Measurements from ENCODE around the gene RNF39.
"Not testable (repeated sequence)": the region's sequence is repeated elsewhere in the genome, so short reads cannot be mapped to it uniquely, and the experiment has no call there.

The RNF39 gene

GRCh38 chr6:30031381-30031780, 44.2 kb downstream of the RNF39 start:
- Mint-ChIP-seq H3K27me3 (ENCODE audit: low read depth) (no peaks in the 10 kb centered on the region), H3K4me1 (no peaks in the 10 kb centered on the region), H3K27ac (no peak overlapping the region), H3K36me3 (ENCODE audit: low read depth) (peaks cover 8% of the 10 kb centered on the region), H3K4me3 (no peak overlapping the region), H3K9me3 (no peaks in the 10 kb centered on the region)
- TF ChIP-seq CTCF (IDR thresholded peaks at IDR 0.05; ENCODE audit: unreplicated experiment in 3 of 3), result no peak

GRCh38 chr6:30029588-30029987, 46.0 kb downstream of the RNF39 start:
- Mint-ChIP-seq H3K36me3 (ENCODE audit: low read depth) (peaks cover 3% of the 10 kb centered on the region), H3K4me3 (no peak overlapping the region), H3K4me1 (no peaks in the 10 kb centered on the region), H3K27me3 (ENCODE audit: low read depth) (no peaks in the 10 kb centered on the region), H3K27ac (no peak overlapping the region), H3K9me3 (no peaks in the 10 kb centered on the region)
- no peak for TF ChIP-seq CTCF (IDR thresholded peaks at IDR 0.05; ENCODE audit: unreplicated experiment in 3 of 3)

- H3K4me3 Mint-ChIP-seq, result no peak overlapping the region
- H3K27ac Mint-ChIP-seq, result no peak overlapping the region
- no peak for TF ChIP-seq CTCF (IDR thresholded peaks at IDR 0.05; ENCODE audit: unreplicated experiment in 3 of 3)
- no peaks in the 10 kb centered on the region for H3K9me3 Mint-ChIP-seq
- H3K27me3 Mint-ChIP-seq (ENCODE audit: low read depth), result no peaks in the 10 kb centered on the region
- no peaks in the 10 kb centered on the region for H3K4me1 Mint-ChIP-seq
- no peaks in the 10 kb centered on the region for H3K36me3 Mint-ChIP-seq (ENCODE audit: low read depth)
Measured at GRCh38 chr6:30025186-30025585, 50.4 kb downstream of the RNF39 start.

DNA sequence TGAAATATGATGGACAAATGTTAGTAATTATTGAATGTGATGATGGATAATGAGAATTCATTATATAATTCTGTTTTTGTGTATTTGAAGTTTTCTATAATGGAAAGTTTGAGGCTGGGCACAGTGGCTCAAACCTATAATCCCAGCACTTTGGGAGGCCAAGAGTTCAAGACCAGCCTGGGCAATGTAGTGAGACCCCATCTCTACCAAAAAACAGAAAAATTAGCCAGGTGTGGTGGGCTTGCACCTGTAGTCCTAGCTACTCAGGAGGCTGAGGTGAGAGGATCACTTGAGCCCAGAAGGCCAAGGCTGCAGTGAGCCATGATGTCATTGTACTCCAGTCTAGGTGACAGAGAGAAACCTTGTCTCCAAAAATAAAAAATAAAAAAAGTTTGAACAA, 52.9 kb downstream of the RNF39 start:
- H3K4me1 Mint-ChIP-seq; H3K27me3 Mint-ChIP-seq (ENCODE audit: low read depth); H3K9me3 Mint-ChIP-seq; H3K27ac Mint-ChIP-seq; H3K4me3 Mint-ChIP-seq; H3K36me3 Mint-ChIP-seq (ENCODE audit: low read depth): not testable (repeated sequence)

GRCh38 chr6:30022189-30022588, 53.4 kb downstream of the RNF39 start:
- no peak overlapping the region for H3K4me3 Mint-ChIP-seq
- H3K27me3 Mint-ChIP-seq (ENCODE audit: low read depth), result no peaks in the 10 kb centered on the region
- H3K9me3 Mint-ChIP-seq, result no peaks in the 10 kb centered on the region
- H3K27ac Mint-ChIP-seq, result no peak overlapping the region
- no peaks in the 10 kb centered on the region for H3K4me1 Mint-ChIP-seq
- TF ChIP-seq CTCF (IDR thresholded peaks at IDR 0.05; ENCODE audit: unreplicated experiment in 3 of 3), result no peak
- peaks cover 5% of the 10 kb centered on the region for H3K36me3 Mint-ChIP-seq (ENCODE audit: low read depth)

DNA sequence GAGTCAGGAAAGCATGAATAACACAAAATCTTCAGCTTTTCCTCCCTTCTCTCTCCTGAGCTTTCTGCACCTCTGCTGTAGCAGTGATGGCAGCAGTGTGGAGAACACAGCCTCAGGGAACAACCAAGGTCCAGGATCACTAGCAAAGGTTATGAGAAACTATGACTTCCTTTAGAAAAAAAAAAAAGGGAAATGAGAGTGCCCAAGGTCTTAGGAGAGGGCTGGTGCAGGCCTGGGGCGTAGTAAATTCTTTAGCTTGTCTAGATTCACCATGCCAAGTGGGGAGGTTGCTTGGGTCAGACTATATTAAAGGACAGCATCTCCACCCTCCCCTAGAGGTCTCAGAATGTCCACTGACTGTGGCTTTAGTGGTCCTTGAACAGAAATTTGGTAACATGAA, 54.9 kb downstream of the RNF39 start:
- H3K9me3 Mint-ChIP-seq, result no peaks in the 10 kb centered on the region
- peaks cover 5% of the 10 kb centered on the region for H3K36me3 Mint-ChIP-seq (ENCODE audit: low read depth)
- no peak overlapping the region for H3K4me3 Mint-ChIP-seq
- H3K27ac Mint-ChIP-seq, result no peak overlapping the region
- no peaks in the 10 kb centered on the region for H3K4me1 Mint-ChIP-seq
- no peak for TF ChIP-seq CTCF (IDR thresholded peaks at IDR 0.05; ENCODE audit: unreplicated experiment in 3 of 3)
- H3K27me3 Mint-ChIP-seq (ENCODE audit: low read depth), result no peaks in the 10 kb centered on the region

All from nephron (organoid).